Heart left ventricle (tissue), 13 donors: ENCODE data around the gene DUSP19.

Experiments used
- POLR2A ChIP-seq, 2 donors: fragments of 450-650 bp; IDR thresholded peaks; one replicate each; pipeline ENCODE4 v1.6.1; 2017; ENCODE audit warnings: antibody characterized with exemption in 2 of 2, mild to moderate bottlenecking in 2 of 2, moderate library complexity in 2 of 2
- TF ChIP-seq, protein P1 (sequence below), 12 donors: fragments of 200-600 bp; sonication (generic) in 4 of 12; IDR thresholded peaks; one replicate each; pipeline versions ENCODE4 v1.5.0 to v1.8.0; 2018 to 2022; ENCODE audit warnings: antibody characterized with exemption in 12 of 12, mild to moderate bottlenecking in 5 of 12
- donor health status: ischemic (EF 13 %, LVEDD 7.1; RV severe dilation, severe dysfunction).
- donor health status: DM: no; HTN: yes; CAD: no.
- donor health status: DM: no; HTN: no; CAD: no.
- donor health status: ischemic (EF 25% LVEDD 6.9; RV normal size, moderate dysfunction).
- donor health status: ischemic (EF 25% LVEDD 5.7; RV mildly dilated, moderate dysfunction).
- donor health status: ischemic (EF 35%, LVEDD 5.7; RV mildly dilated, moderate dysfunction).
- donor health status: nonischemic (EF 11% LVEDD 7.7; RV severe dilation, severe dysfunction).
- donor health status: DM: yes; HTN: yes; CAD: no.
- donor health status: PGD.
- donor health status: ischemic (EF 29% LVEDD 5.4; RV normal size, mild dysfunction).
- donor health status: nonischemic (EF 23%, LVEDD 6.1; RV moderate dilation, normal function).

DNA sequence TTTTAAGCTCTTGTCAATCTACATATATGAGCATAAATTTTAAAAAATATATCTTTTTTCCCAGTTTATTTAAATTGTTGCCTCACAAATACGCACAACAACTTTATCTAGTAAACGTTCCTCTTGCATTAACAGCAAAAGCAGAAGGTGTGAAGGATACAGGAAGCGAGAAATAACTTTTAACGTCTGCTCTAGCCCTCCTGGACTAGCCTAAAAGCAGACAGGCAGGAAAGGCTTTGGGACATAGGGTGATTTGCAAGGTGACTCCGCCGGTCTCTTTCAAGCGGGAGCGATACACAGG, 434 bp upstream of the DUSP19 start:
- TF ChIP-seq, protein P1, sequence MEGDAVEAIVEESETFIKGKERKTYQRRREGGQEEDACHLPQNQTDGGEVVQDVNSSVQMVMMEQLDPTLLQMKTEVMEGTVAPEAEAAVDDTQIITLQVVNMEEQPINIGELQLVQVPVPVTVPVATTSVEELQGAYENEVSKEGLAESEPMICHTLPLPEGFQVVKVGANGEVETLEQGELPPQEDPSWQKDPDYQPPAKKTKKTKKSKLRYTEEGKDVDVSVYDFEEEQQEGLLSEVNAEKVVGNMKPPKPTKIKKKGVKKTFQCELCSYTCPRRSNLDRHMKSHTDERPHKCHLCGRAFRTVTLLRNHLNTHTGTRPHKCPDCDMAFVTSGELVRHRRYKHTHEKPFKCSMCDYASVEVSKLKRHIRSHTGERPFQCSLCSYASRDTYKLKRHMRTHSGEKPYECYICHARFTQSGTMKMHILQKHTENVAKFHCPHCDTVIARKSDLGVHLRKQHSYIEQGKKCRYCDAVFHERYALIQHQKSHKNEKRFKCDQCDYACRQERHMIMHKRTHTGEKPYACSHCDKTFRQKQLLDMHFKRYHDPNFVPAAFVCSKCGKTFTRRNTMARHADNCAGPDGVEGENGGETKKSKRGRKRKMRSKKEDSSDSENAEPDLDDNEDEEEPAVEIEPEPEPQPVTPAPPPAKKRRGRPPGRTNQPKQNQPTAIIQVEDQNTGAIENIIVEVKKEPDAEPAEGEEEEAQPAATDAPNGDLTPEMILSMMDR (IDR thresholded peaks at IDR 0.05): no peak
- TF ChIP-seq POLR2A (IDR thresholded peaks at IDR 0.05): no peak
